Activated T-helper 17 cell treated with anti-CD3 and anti-CD28 coated beads, Interleukin-2, amount 50 U/mL, for 72 hours (primary cell): ENCODE data around the gene RPAP3. TPM values are rescaled to one million over a fixed set of nuclear protein-coding genes. Genes with fewer than 3 reads are reported as not detected.
"Not testable (repeated sequence)": the region's sequence is repeated elsewhere in the genome, so short reads cannot be mapped to it uniquely, and the experiment has no call there.

Experiments
- ATAC-seq: fragments of 150-1000 bp; cut with Tn5 transposase; replicated peaks from 2 replicates; pipeline ENCODE4 v1.10.0; 2021; ENCODE audit warnings: mild to moderate bottlenecking, moderate library complexity
- H3K27ac Mint-ChIP-seq: one replicate; pipeline ENCODE4 v1.8.0; 2022; ENCODE audit warnings: mixed read lengths
- H3K27me3 Mint-ChIP-seq: one replicate; pipeline ENCODE4 v1.8.0; 2022; ENCODE audit warnings: mixed read lengths
- H3K36me3 Mint-ChIP-seq: one replicate; pipeline ENCODE4 v1.8.0; 2022; ENCODE audit warnings: low read depth, mild to moderate bottlenecking, mixed read lengths
- H3K4me1 Mint-ChIP-seq: one replicate; pipeline ENCODE4 v1.8.0; 2022; ENCODE audit warnings: mixed read lengths
- H3K4me3 Mint-ChIP-seq: one replicate; pipeline ENCODE4 v1.8.0; 2022; ENCODE audit warnings: mild to moderate bottlenecking, mixed read lengths
- H3K9me3 Mint-ChIP-seq: one replicate; pipeline ENCODE4 v1.8.0; 2022; ENCODE audit warnings: mixed read lengths
- total RNA-seq, 2 donors: library from RNA; stranded (reverse); gene quantifications; one replicate each; pipeline ENCODE4 v1.2.3, GENCODE V29; 2022

Gene RPAP3
- total RNA-seq, 2 donors from 2014 or later, result 33.3 to 44.0 TPM

GRCh38 chr12:47642310-47642709, 63.5 kb downstream of the RPAP3 start:
- H3K4me1 Mint-ChIP-seq, result peaks cover 14% of the 10 kb centered on the region
- H3K27ac Mint-ChIP-seq, H3K4me3 Mint-ChIP-seq, H3K27me3 Mint-ChIP-seq, ATAC-seq: not testable (repeated sequence)
- peaks cover 33% of the 10 kb centered on the region for H3K36me3 Mint-ChIP-seq
- H3K9me3 Mint-ChIP-seq, result peaks cover 43% of the 10 kb centered on the region

GRCh38 chr12:47636908-47637780, 68.7 kb downstream of the RPAP3 start:
- peak overlapping the region; percentile 20 for H3K27ac Mint-ChIP-seq
- peaks cover 19% of the 10 kb centered on the region for H3K4me1 Mint-ChIP-seq
- peak; percentile 44 for ATAC-seq
- no peaks in the 10 kb centered on the region for H3K27me3 Mint-ChIP-seq
- no peak overlapping the region for H3K4me3 Mint-ChIP-seq
- peaks cover 29% of the 10 kb centered on the region for H3K9me3 Mint-ChIP-seq
- peaks cover 24% of the 10 kb centered on the region for H3K36me3 Mint-ChIP-seq

GRCh38 chr12:47635770-47636169, 70.1 kb downstream of the RPAP3 start:
- Mint-ChIP-seq H3K9me3 (peaks cover 23% of the 10 kb centered on the region), H3K36me3 (peaks cover 18% of the 10 kb centered on the region), H3K27ac (peak overlapping the region; percentile 3), H3K4me1 (peaks cover 14% of the 10 kb centered on the region)
- H3K4me3 Mint-ChIP-seq, H3K27me3 Mint-ChIP-seq, ATAC-seq: not testable (repeated sequence)

- Mint-ChIP-seq H3K36me3 (peaks cover 16% of the 10 kb centered on the region), H3K4me3 (no peak overlapping the region), H3K27me3 (no peaks in the 10 kb centered on the region), H3K4me1 (peaks cover 8% of the 10 kb centered on the region), H3K9me3 (peaks cover 16% of the 10 kb centered on the region), H3K27ac (no peak overlapping the region)
- no peak for ATAC-seq
Observed at GRCh38 chr12:47634127-47634526, 71.7 kb downstream of the RPAP3 start.

- Mint-ChIP-seq H3K4me1 (no peaks in the 10 kb centered on the region), H3K4me3 (no peak overlapping the region), H3K27ac (no peak overlapping the region), H3K9me3 (peaks cover 4% of the 10 kb centered on the region), H3K36me3 (peaks cover 29% of the 10 kb centered on the region), H3K27me3 (no peaks in the 10 kb centered on the region)
- no peak for ATAC-seq
Observed at GRCh38 chr12:47621960-47622359, 83.9 kb downstream of the RPAP3 start.

GRCh38 chr12:47617476-47617875, 88.4 kb downstream of the RPAP3 start:
- Mint-ChIP-seq H3K4me1 (no peaks in the 10 kb centered on the region), H3K27ac (no peak overlapping the region), H3K4me3 (no peak overlapping the region), H3K27me3 (no peaks in the 10 kb centered on the region), H3K36me3 (peaks cover 15% of the 10 kb centered on the region), H3K9me3 (peaks cover 6% of the 10 kb centered on the region)
- no peak for ATAC-seq

GRCh38 chr12:47616440-47616839, 89.4 kb downstream of the RPAP3 start:
- peaks cover 11% of the 10 kb centered on the region for H3K9me3 Mint-ChIP-seq
- peak; percentile 49 for ATAC-seq
- no peak overlapping the region for H3K27ac Mint-ChIP-seq
- H3K27me3 Mint-ChIP-seq, result no peaks in the 10 kb centered on the region
- H3K4me3 Mint-ChIP-seq, result no peak overlapping the region
- H3K4me1 Mint-ChIP-seq, result no peaks in the 10 kb centered on the region
- peaks cover 15% of the 10 kb centered on the region for H3K36me3 Mint-ChIP-seq

- Mint-ChIP-seq H3K4me3 (no peak overlapping the region), H3K4me1 (no peaks in the 10 kb centered on the region), H3K9me3 (peaks cover 11% of the 10 kb centered on the region), H3K27ac (no peak overlapping the region), H3K27me3 (no peaks in the 10 kb centered on the region), H3K36me3 (peaks cover 15% of the 10 kb centered on the region)
- no peak for ATAC-seq
Observed at GRCh38 chr12:47615711-47616110, 90.1 kb downstream of the RPAP3 start.

- ATAC-seq, result no peak
- H3K27me3 Mint-ChIP-seq, result no peaks in the 10 kb centered on the region
- H3K36me3 Mint-ChIP-seq, result peaks cover 15% of the 10 kb centered on the region
- peaks cover 11% of the 10 kb centered on the region for H3K9me3 Mint-ChIP-seq
- H3K27ac Mint-ChIP-seq, result no peak overlapping the region
- no peak overlapping the region for H3K4me3 Mint-ChIP-seq
- H3K4me1 Mint-ChIP-seq, result no peaks in the 10 kb centered on the region
Observed at GRCh38 chr12:47614521-47614920, 91.3 kb downstream of the RPAP3 start.

- Mint-ChIP-seq H3K27ac (no peak overlapping the region), H3K36me3 (peaks cover 9% of the 10 kb centered on the region), H3K4me1 (no peaks in the 10 kb centered on the region), H3K27me3 (no peaks in the 10 kb centered on the region), H3K9me3 (peaks cover 11% of the 10 kb centered on the region), H3K4me3 (no peak overlapping the region)
- ATAC-seq, result no peak
Observed at GRCh38 chr12:47612953-47613352, 92.9 kb downstream of the RPAP3 start.

- no peak for ATAC-seq
- H3K36me3 Mint-ChIP-seq, result peaks cover 6% of the 10 kb centered on the region
- H3K9me3 Mint-ChIP-seq, result peaks cover 11% of the 10 kb centered on the region
Observed at GRCh38 chr12:47611906-47612305, 93.9 kb downstream of the RPAP3 start.

More at GRCh38 chr12:47611906-47612305, 93.9 kb downstream of the RPAP3 start:
- Mint-ChIP-seq H3K4me3 (no peak overlapping the region), H3K27me3 (no peaks in the 10 kb centered on the region), H3K27ac (no peak overlapping the region), H3K4me1 (no peaks in the 10 kb centered on the region)

Other genes starting within 250 kb of the RPAP3 start
- under 1 TPM in 1 of 2 donors, not detected in 1; 0.16 TPM for gene ENDOU, start 19.5 kb upstream of the RPAP3 start, total RNA-seq
- gene RAPGEF3, start 52.9 kb upstream of the RPAP3 start, total RNA-seq, result 1 to 10 TPM; 1.4 to 8.4 TPM
- gene SLC48A1, start 67.2 kb upstream of the RPAP3 start, total RNA-seq, result 1 to 10 TPM; 6.7 to 8.2 TPM
- 100 to 1,000 TPM; 163 to 471 TPM for gene HDAC7, start 113.9 kb upstream of the RPAP3 start, total RNA-seq
- gene VDR, start 199.0 kb upstream of the RPAP3 start, total RNA-seq, result 100 to 1,000 TPM in 1 of 2 donors, 10 to 100 TPM in 1; 70.9 to 182 TPM